Sigmoid colon (tissue), 7 donors: ENCODE data around the gene SLC2A1. TPM values are rescaled to one million over a fixed set of nuclear protein-coding genes. Genes with fewer than 3 reads are reported as not detected.

Experiments
- DNase-seq: peaks from one replicate; pipeline ENCODE4 v3.0.0-alpha.2; 2019
- H3K27ac ChIP-seq, 4 donors: fragments of 200-600 bp; sonication (generic); one replicate each; pipeline ENCODE4 v1.5.1; 2016 to 2019; ENCODE audit warnings: mild to moderate bottlenecking in 1 of 4
- H3K27me3 ChIP-seq, 3 donors: fragments of 200-600 bp; sonication (generic); one replicate each; pipeline ENCODE4 v1.5.1; 2019; ENCODE audit warnings: mild to moderate bottlenecking in 1 of 3
- H3K36me3 ChIP-seq, 4 donors: fragments of 200-600 bp; sonication (generic); one replicate each; pipeline ENCODE4 v1.5.1; 2016 to 2019
- H3K4me1 ChIP-seq, 4 donors: fragments of 200-600 bp; sonication (generic); one replicate each; pipeline ENCODE4 v1.5.1; 2017 to 2019
- H3K4me3 ChIP-seq, 4 donors: fragments of 200-600 bp; sonication (generic); one replicate each; pipeline ENCODE4 v1.5.1; 2017 to 2019; ENCODE audit warnings: mild to moderate bottlenecking in 2 of 4, moderate library complexity in 1 of 4
- H3K9me3 ChIP-seq, 4 donors: fragments of 200-600 bp in 3 of 4; sonication (generic) in 3 of 4; one replicate each; pipeline versions ENCODE4 v1.5.1 to v1.6.1; 2013 to 2019
- EP300 ChIP-seq, 4 donors: sonication (generic); formaldehyde crosslinking; IDR thresholded peaks; one replicate each; pipeline ENCODE4 v1.6.1; 2017; ENCODE audit warnings: antibody characterized with exemption in 4 of 4
- POLR2A ChIP-seq, 2 donors: fragments of 450-650 bp; IDR thresholded peaks; one replicate each; pipeline ENCODE4 v1.6.1; 2016; ENCODE audit warnings: antibody characterized with exemption in 2 of 2, mild to moderate bottlenecking in 2 of 2, moderate library complexity in 2 of 2
- POLR2AphosphoS5 ChIP-seq, 4 donors: sonication (generic); formaldehyde crosslinking; IDR thresholded peaks; one replicate each; pipeline ENCODE4 v1.6.1; 2017; ENCODE audit warnings: antibody characterized with exemption in 4 of 4
- WGBS, 2 donors: extraction: QIAGEN DNeasy Blood & Tissue Kit; methylation state at CpG; one replicate each; pipeline ENCODE4 v1.1.7; 2013; 5-methylcytosine and 5-hydroxymethylcytosine counted together
- intact Hi-C: fragments of 100-400 bp; cut with DNase I; formaldehyde crosslinking; loops from one replicate; pipeline ENCODE4 v1.15.1; 2023
- polyA plus RNA-seq, 3 donors: library from polyadenylated mRNA; stranded (reverse); fragments of 200-250 nt; gene quantifications; one replicate each; pipeline ENCODE4 v1.2.3, GENCODE V29; 2013
- total RNA-seq, 4 donors: library from RNA; depleted of rRNA; stranded (reverse); fragments of >200 nt; gene quantifications; one replicate each; pipeline ENCODE4 v1.1.0, GENCODE V29; 2016
- TF ChIP-seq, protein P1 (sequence below), 4 experiments: fragments of 450-650 bp in 3 of 4; fragments of 200-600 bp in 1 of 4; IDR thresholded peaks; one replicate each; pipeline ENCODE4 v1.5.1; 2016 to 2019; ENCODE audit warnings: antibody characterized with exemption in 4 of 4, mild to moderate bottlenecking in 3 of 4, moderate library complexity in 2 of 4
- donor health status: healthy with polysubstance abuse.
- donor health status: Bipolar disorder and iron deficiency.
- donor health status: healthy.

The SLC2A1 gene
- total and polyA plus RNA-seq, 7 donors = 4.2 to 44.9 (median 11.1) TPM

DNA sequence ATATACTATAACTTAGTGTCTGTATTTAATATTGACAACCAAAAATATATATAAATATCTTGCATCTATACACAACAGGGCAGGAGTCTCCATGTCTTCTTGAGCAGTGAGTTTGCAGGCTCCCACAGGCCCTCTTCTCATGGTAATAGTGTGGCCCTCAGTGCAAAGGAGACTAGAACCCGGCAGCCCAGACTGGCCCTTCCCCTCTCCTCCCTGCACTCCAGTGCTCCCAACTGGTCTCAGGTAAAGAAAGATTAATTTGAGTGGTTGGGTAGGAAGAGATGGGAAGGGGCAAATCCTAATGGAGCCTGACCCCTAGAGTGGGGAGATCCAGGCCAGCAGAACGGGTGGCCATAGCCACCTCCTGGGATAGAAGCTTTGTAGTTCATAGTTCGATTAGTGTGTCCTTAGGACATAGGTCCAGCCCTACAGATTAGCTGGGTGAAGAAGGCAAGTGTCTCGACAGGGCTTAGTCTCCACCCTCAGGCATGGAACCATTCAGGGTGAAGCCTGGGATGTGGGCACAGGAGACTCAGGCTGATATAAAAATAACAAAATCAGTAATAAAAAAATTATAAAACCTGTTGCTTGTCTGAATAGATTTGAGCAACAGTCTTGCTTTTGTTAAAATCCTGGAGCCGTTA is 32.3 kb downstream of the SLC2A1 start:
- peaks cover 0 to 48% (median 14%) of the 10 kb centered on the region in 4 donors for H3K36me3 ChIP-seq
- no peaks in the 10 kb centered on the region for H3K9me3 ChIP-seq
- H3K4me1 ChIP-seq = peaks cover 0 to 14% (median 9%) of the 10 kb centered on the region in 4 donors
- no peak for DNase-seq
- H3K27me3 ChIP-seq = no peaks in the 10 kb centered on the region
- intact Hi-C loops = no loop called here
- H3K27ac ChIP-seq = no peak overlapping the region
- H3K4me3 ChIP-seq = no peak overlapping the region
- TF ChIP-seq POLR2A (IDR thresholded peaks at IDR 0.05) (no peak), POLR2AphosphoS5 (IDR thresholded peaks at IDR 0.05) (no peak), EP300 (IDR thresholded peaks at IDR 0.05) (no peak)
- TF ChIP-seq, protein P1, sequence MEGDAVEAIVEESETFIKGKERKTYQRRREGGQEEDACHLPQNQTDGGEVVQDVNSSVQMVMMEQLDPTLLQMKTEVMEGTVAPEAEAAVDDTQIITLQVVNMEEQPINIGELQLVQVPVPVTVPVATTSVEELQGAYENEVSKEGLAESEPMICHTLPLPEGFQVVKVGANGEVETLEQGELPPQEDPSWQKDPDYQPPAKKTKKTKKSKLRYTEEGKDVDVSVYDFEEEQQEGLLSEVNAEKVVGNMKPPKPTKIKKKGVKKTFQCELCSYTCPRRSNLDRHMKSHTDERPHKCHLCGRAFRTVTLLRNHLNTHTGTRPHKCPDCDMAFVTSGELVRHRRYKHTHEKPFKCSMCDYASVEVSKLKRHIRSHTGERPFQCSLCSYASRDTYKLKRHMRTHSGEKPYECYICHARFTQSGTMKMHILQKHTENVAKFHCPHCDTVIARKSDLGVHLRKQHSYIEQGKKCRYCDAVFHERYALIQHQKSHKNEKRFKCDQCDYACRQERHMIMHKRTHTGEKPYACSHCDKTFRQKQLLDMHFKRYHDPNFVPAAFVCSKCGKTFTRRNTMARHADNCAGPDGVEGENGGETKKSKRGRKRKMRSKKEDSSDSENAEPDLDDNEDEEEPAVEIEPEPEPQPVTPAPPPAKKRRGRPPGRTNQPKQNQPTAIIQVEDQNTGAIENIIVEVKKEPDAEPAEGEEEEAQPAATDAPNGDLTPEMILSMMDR (IDR thresholded peaks at IDR 0.05) = no peak
- 93 to 96% methylated on average over 5 of the region's 5 CpGs for WGBS, 2 donors

DNA sequence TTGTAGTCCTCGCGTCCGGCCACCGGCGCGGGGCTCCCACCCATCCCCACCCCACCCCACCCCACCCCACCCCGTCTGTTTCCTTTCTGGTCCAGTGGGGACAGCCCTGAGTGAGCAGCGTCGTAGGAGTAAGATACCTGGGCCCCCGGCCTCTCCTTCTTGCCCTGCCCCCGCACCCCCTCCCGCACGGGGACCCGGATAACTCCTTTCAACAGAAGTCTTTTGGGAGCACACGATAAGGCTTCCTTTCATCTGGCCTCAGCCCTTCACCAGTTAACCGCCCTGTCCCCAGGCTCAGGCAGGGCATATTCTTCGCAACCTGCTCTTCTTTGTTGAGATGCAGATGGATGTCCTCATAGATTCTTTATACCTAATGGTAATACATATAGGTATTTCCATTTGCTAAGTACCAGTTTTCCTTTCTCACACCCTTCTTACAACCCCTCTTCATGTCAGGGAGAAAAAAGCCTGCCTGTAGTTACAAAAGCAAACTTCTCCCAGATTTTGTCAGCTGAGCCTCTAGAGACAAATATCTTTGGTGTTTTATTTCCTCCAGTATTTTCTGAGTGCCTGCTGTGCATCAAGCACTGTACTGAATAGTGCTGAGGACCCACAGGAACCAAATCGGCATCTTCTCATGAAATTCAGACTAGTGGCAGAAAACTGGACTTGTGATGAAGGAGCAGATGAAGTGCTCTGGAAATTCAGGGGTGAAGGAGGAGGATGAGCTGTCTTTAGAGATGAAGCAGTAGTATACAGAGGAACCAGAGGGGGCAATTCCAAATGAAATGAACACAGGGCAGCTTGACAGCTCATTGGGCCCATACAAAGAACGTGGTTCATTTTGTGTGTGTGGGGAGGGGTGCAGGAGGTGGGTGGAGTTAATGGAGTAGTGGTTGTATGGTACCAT is 33.6 kb downstream of the SLC2A1 start:
- TF ChIP-seq POLR2A (IDR thresholded peaks at IDR 0.05) (no peak), POLR2AphosphoS5 (IDR thresholded peaks at IDR 0.05) (no peak), EP300 (IDR thresholded peaks at IDR 0.05) (no peak)
- TF ChIP-seq, protein P1 (IDR thresholded peaks at IDR 0.05) = no peak
- peaks cover 0 to 14% (median 9%) of the 10 kb centered on the region in 4 donors for H3K4me1 ChIP-seq
- peaks cover 0 to 42% (median 10%) of the 10 kb centered on the region in 4 donors for H3K36me3 ChIP-seq
- intact Hi-C loops = loop anchor here (1.0 to 5.0 kb wide), 4 partner anchors 34 to 158 kb away; partner anchors contain the start of genes C1orf50, ERMAP, P3H1 and SVBP
- H3K27me3 ChIP-seq = no peaks in the 10 kb centered on the region
- peak overlapping the region; percentile 88 to 97 (median 94) for H3K27ac ChIP-seq
- 11 to 15% methylated on average over 19 of the region's 19 CpGs for WGBS, 2 donors
- H3K4me3 ChIP-seq = peak overlapping the region; percentile 58 to 94 (median 71)
- no peak for DNase-seq
- no peaks in the 10 kb centered on the region for H3K9me3 ChIP-seq

DNA sequence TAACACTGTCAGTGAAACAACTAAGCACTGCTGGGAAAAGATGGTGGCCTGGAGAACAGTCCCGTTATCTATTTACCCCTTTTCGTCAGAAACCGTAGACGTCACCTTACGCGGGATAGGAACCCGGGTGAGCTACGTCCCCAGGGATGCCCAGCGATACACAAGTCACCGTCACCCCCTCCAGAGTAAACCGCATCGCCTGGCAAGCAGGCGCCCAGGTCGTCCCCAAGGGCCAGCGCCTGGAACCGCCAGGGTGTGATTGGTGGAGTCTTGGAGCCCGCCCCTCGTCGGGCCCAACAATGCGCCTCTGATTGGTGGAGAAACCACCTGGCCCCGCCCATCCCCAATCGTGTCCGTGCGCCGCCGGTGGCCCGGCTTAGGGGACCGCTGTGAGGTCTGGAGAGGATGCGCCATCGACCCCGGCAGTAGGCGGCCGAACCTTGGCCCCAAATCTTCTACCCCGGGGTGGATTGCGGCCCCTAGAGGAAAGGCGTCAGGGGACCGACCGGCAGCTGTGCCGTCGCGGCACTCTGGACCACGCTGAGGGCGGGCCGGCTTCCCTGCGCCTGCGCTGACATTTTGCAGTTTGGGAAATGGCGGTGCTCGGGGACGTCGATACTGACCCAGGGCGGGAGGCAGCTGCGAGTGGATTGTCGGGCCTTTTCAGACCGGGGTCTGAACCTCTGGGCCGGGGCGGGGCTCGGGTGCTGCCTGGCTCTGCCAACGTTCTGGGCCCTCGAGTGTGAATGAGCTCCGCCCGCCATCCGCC is 34.4 kb downstream of the SLC2A1 start:
- H3K4me1 ChIP-seq = peaks cover 0 to 14% (median 9%) of the 10 kb centered on the region in 4 donors
- peaks cover 0 to 34% (median 6%) of the 10 kb centered on the region in 4 donors for H3K36me3 ChIP-seq
- H3K27me3 ChIP-seq = no peaks in the 10 kb centered on the region
- peak overlapping the region; percentile 88 to 97 (median 94) for H3K27ac ChIP-seq
- intact Hi-C loops = loop anchor here (1.0 to 5.0 kb wide), 4 partner anchors 35 to 157 kb away; partner anchors contain the start of genes C1orf50, ERMAP, P3H1 and SVBP
- peak; percentile 97 for DNase-seq
- 0% methylated on average over 62 of the region's 62 CpGs for WGBS, 2 donors
- no peak for TF ChIP-seq EP300 (IDR thresholded peaks at IDR 0.05)
- peak; percentile 90 to 94 (median 93) for TF ChIP-seq POLR2AphosphoS5 (IDR thresholded peaks at IDR 0.05)
- peak; percentile 73 to 86 for TF ChIP-seq POLR2A (IDR thresholded peaks at IDR 0.05)
- TF ChIP-seq, protein P1 (IDR thresholded peaks at IDR 0.05) = no peak
- H3K9me3 ChIP-seq = no peaks in the 10 kb centered on the region
- peak overlapping the region; percentile 58 to 94 (median 71) for H3K4me3 ChIP-seq

- no peaks in the 10 kb centered on the region for H3K27me3 ChIP-seq
- H3K4me3 ChIP-seq = peak overlapping the region; percentile 58 to 94 (median 71)
- no peak for TF ChIP-seq POLR2A (IDR thresholded peaks at IDR 0.05)
- TF ChIP-seq, protein P1 (IDR thresholded peaks at IDR 0.05) = no peak
- H3K36me3 ChIP-seq = peaks cover 0 to 27% (median 3%) of the 10 kb centered on the region in 4 donors
- peaks cover 0 to 14% (median 9%) of the 10 kb centered on the region in 4 donors for H3K4me1 ChIP-seq
- intact Hi-C loops = loop anchor here (1.0 to 5.0 kb wide), 4 partner anchors 36 to 156 kb away; partner anchors contain the start of genes C1orf50, ERMAP, P3H1 and SVBP
- H3K9me3 ChIP-seq = no peaks in the 10 kb centered on the region
- no peak for DNase-seq
- 5 to 7% methylated on average over 14 of the region's 14 CpGs for WGBS, 2 donors
- peak overlapping the region; percentile 88 to 97 (median 94) for H3K27ac ChIP-seq
These were observed 35.1 kb downstream of the SLC2A1 start for GRCh38 chr1:42923367-42924081.
